K562 (cell line): ENCODE results near the gene A4GNT. TPM values are rescaled to one million over a fixed set of nuclear protein-coding genes. Genes with fewer than 3 reads are reported as not detected.
A peak's percentile ranks its signal among the peaks of the same experiment; 100 is the strongest.

Experiments used
- ARID1B ChIP-seq: fragments of 450-650 bp; IDR thresholded peaks from 2 replicates; pipeline ENCODE4 v1.6.1; 2016; ENCODE audit warnings: antibody characterized with exemption, mild to moderate bottlenecking, inconsistent platforms
- ATF3 ChIP-seq, 2 experiments: fragments of 450-650 bp in 1 of 2; sonication (generic) in 1 of 2; formaldehyde crosslinking in 1 of 2; IDR thresholded peaks in 1 of 2; conservative IDR thresholded peaks in 1 of 2; 2 replicates each; pipeline versions ENCODE4 v1.6.1 to v1.8.1; 2016 to 2023; ENCODE audit warnings: mild to moderate bottlenecking in 2 of 2, moderate library complexity in 2 of 2, inconsistent platforms in 1 of 2, missing genetic modification reagents in 1 of 2
- BRF2 ChIP-seq: IDR thresholded peaks from 3 replicates; pipeline ENCODE4 v1.6.1; 2011; ENCODE audit warnings: borderline replicate concordance, mild to moderate bottlenecking; ENCODE audit not compliant: insufficient read length, insufficient read depth
- CTCF ChIP-seq, 3 experiments: IDR thresholded peaks in 2 of 3; conservative IDR thresholded peaks in 1 of 3; 2 replicates each; pipeline ENCODE4 v1.5.1; 2011 to 2012; ENCODE audit warnings: low read length in 3 of 3, mild to moderate bottlenecking in 3 of 3, control low read depth in 2 of 3, improper control_type of control experiment in 1 of 3, inconsistent platforms in 1 of 3, low read depth in 1 of 3, mixed read lengths in 1 of 3, moderate library complexity in 1 of 3; ENCODE audit not compliant: insufficient read depth in 2 of 3
- E2F6 ChIP-seq, 2 experiments: IDR thresholded peaks; 2 replicates each; pipeline ENCODE4 v1.6.1; 2011; ENCODE audit warnings: borderline replicate concordance in 1 of 2, control low read depth in 1 of 2, low read depth in 1 of 2, low read length in 1 of 2, mild to moderate bottlenecking in 1 of 2, mixed read lengths in 1 of 2, moderate library complexity in 1 of 2; ENCODE audit not compliant: insufficient read depth in 1 of 2, insufficient read length in 1 of 2, poor library complexity in 1 of 2, severe bottlenecking in 1 of 2; ENCODE audit errors: extremely low read depth in 1 of 2
- FOS ChIP-seq: IDR thresholded peaks from 3 replicates; pipeline ENCODE4 v1.6.1; 2011; ENCODE audit not compliant: insufficient read length; ENCODE audit errors: extremely low read depth
- FOXK2 ChIP-seq, 2 experiments: fragments of 450-650 bp; IDR thresholded peaks in 1 of 2; conservative IDR thresholded peaks in 1 of 2; 2 replicates each; pipeline ENCODE4 v1.6.1; 2016; ENCODE audit warnings: low read depth in 2 of 2, mild to moderate bottlenecking in 1 of 2
- FOXP4 ChIP-seq: sonication (generic); formaldehyde crosslinking; IDR thresholded peaks from 2 replicates; pipeline ENCODE4 v1.8.0; 2022; ENCODE audit warnings: mild to moderate bottlenecking, missing genetic modification reagents, borderline replicate concordance
- IFI16 ChIP-seq: fragments of 250-450 bp; sonication (Bioruptor Pico); IDR thresholded peaks from 2 replicates; pipeline ENCODE4 v2.1.2; 2022; ENCODE audit warnings: mild to moderate bottlenecking, inconsistent platforms
- NFRKB ChIP-seq: fragments of 450-650 bp; IDR thresholded peaks from 2 replicates; pipeline ENCODE4 v1.6.1; 2016; ENCODE audit warnings: low read depth
- PHF20 ChIP-seq: fragments of 450-650 bp; IDR thresholded peaks from 2 replicates; pipeline ENCODE4 v1.6.1; 2018; ENCODE audit not compliant: partially characterized antibody
- PKNOX1 ChIP-seq: fragments of 450-650 bp; IDR thresholded peaks from 2 replicates; pipeline ENCODE4 v1.6.1; 2016
- RBM14 ChIP-seq: fragments of 200-400 bp; formaldehyde crosslinking; IDR thresholded peaks from 2 replicates; pipeline ENCODE4 v1.6.1; 2018; ENCODE audit warnings: low read depth, mild to moderate bottlenecking, low read length, moderate library complexity, borderline replicate concordance; ENCODE audit not compliant: insufficient read depth
- SMAD4 ChIP-seq: fragments of 250-450 bp; sonication (Bioruptor Pico); conservative IDR thresholded peaks from 2 replicates; pipeline ENCODE4 v1.8.0; 2021; ENCODE audit warnings: inconsistent platforms, mild to moderate bottlenecking, moderate library complexity
- ZEB2 ChIP-seq: fragments of 450-650 bp; IDR thresholded peaks from 2 replicates; pipeline ENCODE4 v1.6.1; 2016
- ZNF76 ChIP-seq: fragments of 250-450 bp; sonication (Bioruptor Pico); IDR thresholded peaks from 2 replicates; pipeline ENCODE4 v1.4.0; 2020; ENCODE audit warnings: mild to moderate bottlenecking, moderate library complexity, borderline replicate concordance
- polyA plus RNA-seq, 8 experiments: library from polyadenylated mRNA; depleted of rRNA in 4 of 8; stranded (reverse) in 5 of 8; unstranded in 3 of 8; fragments of >200 nt; fragmentation: Nextera tagmentation in 2 of 8; fragmentation: Illumina TruSeq in 1 of 8; extraction: Ambion mirVana in 2 of 8; extraction: Trizol in 1 of 8; gene quantifications; 2 replicates each; pipeline versions ENCODE4 v1.2.1 to v1.2.3, GENCODE V29; 2011 to 2014; ENCODE audit warnings: inconsistent platforms in 1 of 8, missing spikeins in 1 of 8
- total RNA-seq, 7 experiments: library from RNA; depleted of rRNA in 6 of 7; stranded (reverse); fragments of >200 nt in 6 of 7; fragmentation: Illumina TruSeq in 2 of 7; extraction: Trizol in 2 of 7; gene quantifications; 2 replicates each; pipeline versions ENCODE4 v1.2.1 to v1.2.3, GENCODE V29; 2011 to 2021; ENCODE audit warnings: low replicate concordance in 1 of 7

The A4GNT gene
- total and polyA plus RNA-seq, 9 of the 15 experiments (the other 6 are each of a cell fraction or from before 2014, with no cell fraction given) = not detected

- peak; percentile 55 to 87 for TF ChIP-seq E2F6 (IDR thresholded peaks at IDR 0.05; ENCODE audit: borderline replicate concordance in 1 of 2, extremely low read depth in 1 of 2, insufficient read depth in 1 of 2, insufficient read length in 1 of 2, low read depth in 1 of 2, low read length in 1 of 2, poor library complexity in 1 of 2, severe bottlenecking in 1 of 2)
- no peak for TF ChIP-seq RBM14
- no peak for TF ChIP-seq ZNF76 (CRISPR knock-in tag)
- no peak for TF ChIP-seq FOXP4 (CRISPR knock-in tag)
- TF ChIP-seq NFRKB = no peak
- no peak for TF ChIP-seq PHF20
- TF ChIP-seq ATF3 (IDR thresholded peaks at IDR 0.05) = no peak
- TF ChIP-seq ATF3 (CRISPR knock-in tag; conservative IDR thresholded peaks at IDR 0.05) = no peak
- peak; percentile 65 for TF ChIP-seq SMAD4 (CRISPR knock-in tag)
- no peak for TF ChIP-seq PKNOX1
- TF ChIP-seq FOS = no peak
- peak; percentile 39 to 58 (median 41); a peak in 5 of 6 replicates for TF ChIP-seq CTCF (IDR thresholded peaks at IDR 0.05 in 2 of 3, conservative IDR thresholded peaks at IDR 0.05 in 1 of 3; ENCODE audit: insufficient read depth in 2 of 3, low read depth in 1 of 3, low read length in 3 of 3)
- TF ChIP-seq ARID1B = no peak
- TF ChIP-seq FOXK2 (conservative IDR thresholded peaks at IDR 0.05 in 1 of 2, IDR thresholded peaks at IDR 0.05 in 1 of 2; ENCODE audit: low read depth in 2 of 2) = 0 out of 4 replicates have a peak, but pooled peaks of 1 of the 2 experiments have one; percentile 17
- no peak for TF ChIP-seq BRF2
- no peak for TF ChIP-seq IFI16 (CRISPR knock-in tag)
- no peak for TF ChIP-seq ZEB2
Measured at GRCh38 chr3:138114988-138115971, 16.9 kb downstream of the A4GNT start, which contains the start of gene DZIP1L (continued).
